Lower leg skin (tissue), 3 donors: Measurements from ENCODE around the gene CDH11.

Source experiments
- CTCF ChIP-seq, 3 donors: fragments of 450-650 bp; IDR thresholded peaks; one replicate each; pipeline ENCODE4 v1.5.1; 2016; ENCODE audit warnings: antibody characterized with exemption in 3 of 3, mild to moderate bottlenecking in 3 of 3, moderate library complexity in 2 of 3
- POLR2A ChIP-seq, 2 donors: fragments of 450-650 bp; IDR thresholded peaks; one replicate each; pipeline ENCODE4 v1.6.1; 2016 to 2017; ENCODE audit warnings: antibody characterized with exemption in 2 of 2, mild to moderate bottlenecking in 1 of 2, moderate library complexity in 1 of 2

GRCh38 chr16:65153365-65154105 is 31.7 kb upstream of the CDH11 start:
- TF ChIP-seq CTCF (IDR thresholded peaks at IDR 0.05) (no peak), POLR2A (IDR thresholded peaks at IDR 0.05) (no peak)
